K562 (cell line): Measurements from ENCODE around the gene OPHN1. TPM values are rescaled to one million over a fixed set of nuclear protein-coding genes. Genes with fewer than 3 reads are reported as not detected.
A peak's percentile ranks its signal among the peaks of the same experiment; 100 is the strongest.

ENCODE experiments used
- CTCF ChIP-seq, 3 experiments: IDR thresholded peaks in 2 of 3; conservative IDR thresholded peaks in 1 of 3; 2 replicates each; pipeline ENCODE4 v1.5.1; 2011 to 2012; ENCODE audit warnings: low read length in 3 of 3, mild to moderate bottlenecking in 3 of 3, control low read depth in 2 of 3, improper control_type of control experiment in 1 of 3, inconsistent platforms in 1 of 3, low read depth in 1 of 3, mixed read lengths in 1 of 3, moderate library complexity in 1 of 3; ENCODE audit not compliant: insufficient read depth in 2 of 3
- GABPA ChIP-seq: fragments of 200-800 bp; sonication (Bioruptor generic); conservative IDR thresholded peaks from 2 replicates; pipeline ENCODE4 v1.6.1; 2016; ENCODE audit warnings: low read depth, missing genetic modification characterization, missing compliant biosample characterization
- HMG20B ChIP-seq: fragments of 250-450 bp; sonication (Bioruptor Pico); IDR thresholded peaks from 2 replicates; pipeline ENCODE4 v1.5.0; 2021; ENCODE audit warnings: mild to moderate bottlenecking
- HSF4 ChIP-seq: fragments of 250-450 bp; sonication (Bioruptor Pico); IDR thresholded peaks from 2 replicates; pipeline ENCODE4 v2.1.2; 2022; ENCODE audit warnings: mild to moderate bottlenecking, moderate library complexity, borderline replicate concordance
- ILF3 ChIP-seq: fragments of 450-650 bp; IDR thresholded peaks from 2 replicates; pipeline ENCODE4 v1.6.1; 2018; ENCODE audit warnings: antibody characterized with exemption, mild to moderate bottlenecking, moderate library complexity, borderline replicate concordance
- MBD2 ChIP-seq: sonication (generic); IDR thresholded peaks from 2 replicates; pipeline ENCODE4 v1.6.1; 2016; ENCODE audit warnings: low read depth, borderline replicate concordance
- RAD21 ChIP-seq, 2 experiments: fragments of 250-450 bp in 1 of 2; fragments of 450-650 bp in 1 of 2; sonication (Bioruptor Pico) in 1 of 2; formaldehyde crosslinking in 1 of 2; IDR thresholded peaks in 1 of 2; conservative IDR thresholded peaks in 1 of 2; 2 replicates each; pipeline versions ENCODE4 v1.4.0 to v1.8.0; 2020 to 2022; ENCODE audit warnings: mild to moderate bottlenecking in 2 of 2, moderate library complexity in 1 of 2
- REST ChIP-seq, 2 experiments: fragments of 450-650 bp; formaldehyde crosslinking in 1 of 2; IDR thresholded peaks; 2 replicates each; pipeline versions ENCODE4 v1.4.0 to v1.6.1; 2014 to 2020; ENCODE audit warnings: mild to moderate bottlenecking in 2 of 2, borderline replicate concordance in 1 of 2, low read depth in 1 of 2
- STAG1 ChIP-seq: sonication (generic); formaldehyde crosslinking; IDR thresholded peaks from 2 replicates; pipeline ENCODE4 v1.5.0; 2020; ENCODE audit warnings: missing genetic modification reagents, borderline replicate concordance
- polyA plus RNA-seq, 8 experiments: library from polyadenylated mRNA; depleted of rRNA in 4 of 8; stranded (reverse) in 5 of 8; unstranded in 3 of 8; fragments of >200 nt; fragmentation: Nextera tagmentation in 2 of 8; fragmentation: Illumina TruSeq in 1 of 8; extraction: Ambion mirVana in 2 of 8; extraction: Trizol in 1 of 8; gene quantifications; 2 replicates each; pipeline versions ENCODE4 v1.2.1 to v1.2.3, GENCODE V29; 2011 to 2014; ENCODE audit warnings: inconsistent platforms in 1 of 8, missing spikeins in 1 of 8
- total RNA-seq, 7 experiments: library from RNA; depleted of rRNA in 6 of 7; stranded (reverse); fragments of >200 nt in 6 of 7; fragmentation: Illumina TruSeq in 2 of 7; extraction: Trizol in 2 of 7; gene quantifications; 2 replicates each; pipeline versions ENCODE4 v1.2.1 to v1.2.3, GENCODE V29; 2011 to 2021; ENCODE audit warnings: low replicate concordance in 1 of 7
- TF ChIP-seq, protein P1 (sequence below): fragments of 250-450 bp; sonication (Bioruptor Pico); IDR thresholded peaks from 2 replicates; pipeline ENCODE4 v1.4.0; 2020; ENCODE audit warnings: mild to moderate bottlenecking, moderate library complexity
- TF ChIP-seq, protein P2 (sequence below): sonication (generic); formaldehyde crosslinking; IDR thresholded peaks from 2 replicates; pipeline ENCODE4 v1.4.0; 2020; ENCODE audit warnings: mild to moderate bottlenecking, missing genetic modification reagents

OPHN1 gene
- total and polyA plus RNA-seq, 9 of the 15 experiments (the other 6 are each of a cell fraction or from before 2014, with no cell fraction given): 0.28 to 1.8 (median 1.0) TPM

DNA sequence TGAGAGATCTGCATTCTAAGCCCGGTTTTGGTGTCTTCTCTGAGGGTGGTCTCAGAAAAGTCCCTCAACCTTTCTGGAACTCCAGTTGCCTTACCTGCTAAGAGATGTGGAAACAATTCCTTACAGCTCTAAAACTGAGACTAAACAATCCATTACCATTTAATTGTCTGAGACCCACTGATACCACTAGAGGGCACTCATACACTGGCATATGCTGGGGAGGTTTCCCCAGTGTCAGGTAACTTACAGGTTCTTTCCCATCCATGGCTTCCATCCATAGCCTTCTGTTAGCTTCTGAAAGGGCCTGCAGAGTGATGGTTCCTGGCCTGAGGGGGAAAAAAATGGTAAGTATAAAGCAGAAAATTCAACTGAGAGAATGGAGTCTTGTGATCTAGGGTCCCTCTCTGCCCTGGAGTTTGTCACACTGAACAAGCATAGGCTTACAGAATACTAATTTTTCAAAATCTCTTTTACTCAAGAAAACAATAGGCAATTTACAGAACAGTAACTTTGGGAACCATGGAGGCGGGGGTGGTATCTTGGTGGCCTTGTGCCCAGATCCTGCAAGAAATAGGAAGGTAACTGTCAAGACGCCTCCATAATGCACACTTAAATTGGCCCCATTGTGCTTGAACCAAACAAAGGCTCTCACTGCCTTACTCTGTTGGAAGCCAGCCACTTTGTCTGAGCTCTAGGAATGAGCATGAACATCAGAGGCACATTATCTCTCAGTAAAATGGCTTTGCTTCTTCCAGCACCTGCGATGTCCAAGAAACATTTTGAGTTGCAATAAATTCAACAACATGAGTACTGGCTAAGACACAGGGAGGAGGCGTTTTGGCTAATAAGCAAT is 236.1 kb downstream of the OPHN1 start (continued):
- TF ChIP-seq REST (IDR thresholded peaks at IDR 0.05; ENCODE audit: borderline replicate concordance) (peak; percentile 73; the same call in 1 of the 2 replicates), REST (CRISPR knock-in tag; IDR thresholded peaks at IDR 0.05; ENCODE audit: low read depth) (no peak), RAD21 (CRISPR knock-in tag; conservative IDR thresholded peaks at IDR 0.05 in 1 of 2, IDR thresholded peaks at IDR 0.05 in 1 of 2) (peak; percentile 76 to 88), STAG1 (peak; percentile 68; the same call in 1 of the 2 replicates), HSF4 (CRISPR knock-in tag) (no peak), GABPA (no peak), HMG20B (CRISPR knock-in tag) (no peak), CTCF (IDR thresholded peaks at IDR 0.05 in 2 of 3, conservative IDR thresholded peaks at IDR 0.05 in 1 of 3; ENCODE audit: insufficient read depth in 2 of 3, low read depth in 1 of 3, low read length in 3 of 3) (peak; percentile 64 to 76 (median 70)), MBD2 (no peak), ILF3 (no peak)
- TF ChIP-seq, protein P1, sequence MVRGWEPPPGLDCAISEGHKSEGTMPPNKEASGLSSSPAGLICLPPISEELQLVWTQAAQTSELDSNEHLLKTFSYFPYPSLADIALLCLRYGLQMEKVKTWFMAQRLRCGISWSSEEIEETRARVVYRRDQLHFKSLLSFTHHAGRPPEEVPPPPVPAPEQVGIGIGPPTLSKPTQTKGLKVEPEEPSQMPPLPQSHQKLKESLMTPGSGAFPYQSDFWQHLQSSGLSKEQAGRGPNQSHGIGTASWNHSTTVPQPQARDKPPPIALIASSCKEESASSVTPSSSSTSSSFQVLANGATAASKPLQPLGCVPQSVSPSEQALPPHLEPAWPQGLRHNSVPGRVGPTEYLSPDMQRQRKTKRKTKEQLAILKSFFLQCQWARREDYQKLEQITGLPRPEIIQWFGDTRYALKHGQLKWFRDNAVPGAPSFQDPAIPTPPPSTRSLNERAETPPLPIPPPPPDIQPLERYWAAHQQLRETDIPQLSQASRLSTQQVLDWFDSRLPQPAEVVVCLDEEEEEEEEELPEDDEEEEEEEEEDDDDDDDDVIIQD (CRISPR knock-in tag): no peak
- TF ChIP-seq, protein P2, sequence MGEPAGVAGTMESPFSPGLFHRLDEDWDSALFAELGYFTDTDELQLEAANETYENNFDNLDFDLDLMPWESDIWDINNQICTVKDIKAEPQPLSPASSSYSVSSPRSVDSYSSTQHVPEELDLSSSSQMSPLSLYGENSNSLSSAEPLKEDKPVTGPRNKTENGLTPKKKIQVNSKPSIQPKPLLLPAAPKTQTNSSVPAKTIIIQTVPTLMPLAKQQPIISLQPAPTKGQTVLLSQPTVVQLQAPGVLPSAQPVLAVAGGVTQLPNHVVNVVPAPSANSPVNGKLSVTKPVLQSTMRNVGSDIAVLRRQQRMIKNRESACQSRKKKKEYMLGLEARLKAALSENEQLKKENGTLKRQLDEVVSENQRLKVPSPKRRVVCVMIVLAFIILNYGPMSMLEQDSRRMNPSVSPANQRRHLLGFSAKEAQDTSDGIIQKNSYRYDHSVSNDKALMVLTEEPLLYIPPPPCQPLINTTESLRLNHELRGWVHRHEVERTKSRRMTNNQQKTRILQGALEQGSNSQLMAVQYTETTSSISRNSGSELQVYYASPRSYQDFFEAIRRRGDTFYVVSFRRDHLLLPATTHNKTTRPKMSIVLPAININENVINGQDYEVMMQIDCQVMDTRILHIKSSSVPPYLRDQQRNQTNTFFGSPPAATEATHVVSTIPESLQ (CRISPR knock-in tag): no peak
